Osteocyte (in vitro differentiated cells): ENCODE data around the gene SSR2. TPM values are rescaled to one million over a fixed set of nuclear protein-coding genes. Genes with fewer than 3 reads are reported as not detected.
A peak's percentile ranks its signal among the peaks of the same experiment; 100 is the strongest.
"Not testable (repeated sequence)": the region's sequence is repeated elsewhere in the genome, so short reads cannot be mapped to it uniquely, and the experiment has no call there.

Source experiments
- DNase-seq: peaks from one replicate; pipeline ENCODE4 v3.0.0; 2021; ENCODE audit warnings: mixed read lengths; ENCODE audit not compliant: unreplicated experiment; ENCODE audit errors: extremely low spot score
- H3K27ac Mint-ChIP-seq: one replicate; pipeline ENCODE4 v1.8.0; 2021; ENCODE audit warnings: mild to moderate bottlenecking, mixed read lengths; ENCODE audit not compliant: unreplicated experiment
- H3K27me3 Mint-ChIP-seq: one replicate; pipeline ENCODE4 v1.8.0; 2021; ENCODE audit warnings: mixed read lengths; ENCODE audit not compliant: unreplicated experiment
- H3K36me3 Mint-ChIP-seq: one replicate; pipeline ENCODE4 v1.8.0; 2021; ENCODE audit warnings: mixed read lengths; ENCODE audit not compliant: unreplicated experiment
- H3K4me1 Mint-ChIP-seq: one replicate; pipeline ENCODE4 v1.8.0; 2021; ENCODE audit warnings: mixed read lengths; ENCODE audit not compliant: unreplicated experiment
- H3K4me3 Mint-ChIP-seq: one replicate; pipeline ENCODE4 v1.8.0; 2021; ENCODE audit warnings: mild to moderate bottlenecking, moderate library complexity, mixed read lengths; ENCODE audit not compliant: unreplicated experiment
- H3K9me3 Mint-ChIP-seq: one replicate; pipeline ENCODE4 v1.8.0; 2021; ENCODE audit warnings: mixed read lengths; ENCODE audit not compliant: unreplicated experiment
- total RNA-seq: library from RNA; stranded (reverse); gene quantifications from 2 replicates; pipeline ENCODE4 v1.2.1, GENCODE V29; 2021
- TF ChIP-seq, protein P1 (sequence below): fragments of 200-600 bp; sonication (generic); IDR thresholded peaks from 2 replicates; pipeline ENCODE4 v1.5.0; 2021; ENCODE audit warnings: antibody characterized with exemption, mild to moderate bottlenecking, moderate library complexity

The SSR2 gene
- total RNA-seq, 1 donor from 2014 or later: 283 TPM

DNA sequence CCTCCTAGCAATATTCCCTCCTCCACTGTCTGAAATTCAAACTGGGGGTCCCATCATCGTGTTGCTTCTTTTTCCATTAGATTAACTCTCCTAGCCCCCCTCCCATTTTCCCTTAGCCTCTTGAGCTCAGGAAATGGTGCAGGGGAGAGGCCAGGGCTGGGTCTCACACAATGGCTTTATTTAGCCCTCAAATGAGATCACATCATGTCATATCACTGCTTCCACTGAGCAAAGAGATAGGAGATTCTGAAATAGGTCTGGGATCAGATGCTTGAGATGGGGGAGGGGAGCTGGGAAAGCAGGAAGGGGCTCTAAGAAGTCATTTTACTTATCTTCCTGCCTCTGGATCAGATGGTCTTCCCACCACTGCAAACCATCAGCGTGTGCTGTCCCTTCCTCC is 24.6 kb downstream of the SSR2 start:
- H3K9me3 Mint-ChIP-seq: no peaks in the 10 kb centered on the region
- H3K36me3 Mint-ChIP-seq: no peaks in the 10 kb centered on the region
- H3K4me3 Mint-ChIP-seq: no peak overlapping the region
- H3K27ac Mint-ChIP-seq: no peak overlapping the region
- no peaks in the 10 kb centered on the region for H3K27me3 Mint-ChIP-seq
- no peak for DNase-seq
- no peaks in the 10 kb centered on the region for H3K4me1 Mint-ChIP-seq
- TF ChIP-seq, protein P1, sequence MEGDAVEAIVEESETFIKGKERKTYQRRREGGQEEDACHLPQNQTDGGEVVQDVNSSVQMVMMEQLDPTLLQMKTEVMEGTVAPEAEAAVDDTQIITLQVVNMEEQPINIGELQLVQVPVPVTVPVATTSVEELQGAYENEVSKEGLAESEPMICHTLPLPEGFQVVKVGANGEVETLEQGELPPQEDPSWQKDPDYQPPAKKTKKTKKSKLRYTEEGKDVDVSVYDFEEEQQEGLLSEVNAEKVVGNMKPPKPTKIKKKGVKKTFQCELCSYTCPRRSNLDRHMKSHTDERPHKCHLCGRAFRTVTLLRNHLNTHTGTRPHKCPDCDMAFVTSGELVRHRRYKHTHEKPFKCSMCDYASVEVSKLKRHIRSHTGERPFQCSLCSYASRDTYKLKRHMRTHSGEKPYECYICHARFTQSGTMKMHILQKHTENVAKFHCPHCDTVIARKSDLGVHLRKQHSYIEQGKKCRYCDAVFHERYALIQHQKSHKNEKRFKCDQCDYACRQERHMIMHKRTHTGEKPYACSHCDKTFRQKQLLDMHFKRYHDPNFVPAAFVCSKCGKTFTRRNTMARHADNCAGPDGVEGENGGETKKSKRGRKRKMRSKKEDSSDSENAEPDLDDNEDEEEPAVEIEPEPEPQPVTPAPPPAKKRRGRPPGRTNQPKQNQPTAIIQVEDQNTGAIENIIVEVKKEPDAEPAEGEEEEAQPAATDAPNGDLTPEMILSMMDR: no peak

DNA sequence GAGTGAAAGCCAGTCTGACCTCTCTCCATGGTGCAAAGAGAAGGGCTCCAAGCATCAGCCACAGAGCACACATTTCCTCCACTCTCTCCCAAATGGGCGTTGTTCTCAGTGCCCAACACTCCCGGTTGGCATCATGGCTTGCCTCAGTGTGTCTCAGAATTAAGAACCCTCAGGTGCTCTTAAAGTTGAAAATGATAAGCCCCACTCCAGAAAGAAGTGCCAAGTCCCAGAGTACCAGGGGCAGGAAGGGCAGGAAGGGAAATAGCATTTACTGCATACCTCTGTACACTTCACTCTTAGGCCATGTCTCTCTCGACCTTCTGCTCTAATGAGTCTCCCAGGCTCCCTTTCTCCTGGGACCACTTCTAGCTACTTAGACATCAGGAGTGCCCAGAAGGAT is 27.2 kb downstream of the SSR2 start:
- Mint-ChIP-seq H3K36me3 (no peaks in the 10 kb centered on the region), H3K9me3 (no peaks in the 10 kb centered on the region), H3K4me3 (no peak overlapping the region), H3K4me1 (peaks cover 7% of the 10 kb centered on the region), H3K27ac (no peak overlapping the region), H3K27me3 (no peaks in the 10 kb centered on the region)
- TF ChIP-seq, protein P1: no peak
- DNase-seq: no peak

DNA sequence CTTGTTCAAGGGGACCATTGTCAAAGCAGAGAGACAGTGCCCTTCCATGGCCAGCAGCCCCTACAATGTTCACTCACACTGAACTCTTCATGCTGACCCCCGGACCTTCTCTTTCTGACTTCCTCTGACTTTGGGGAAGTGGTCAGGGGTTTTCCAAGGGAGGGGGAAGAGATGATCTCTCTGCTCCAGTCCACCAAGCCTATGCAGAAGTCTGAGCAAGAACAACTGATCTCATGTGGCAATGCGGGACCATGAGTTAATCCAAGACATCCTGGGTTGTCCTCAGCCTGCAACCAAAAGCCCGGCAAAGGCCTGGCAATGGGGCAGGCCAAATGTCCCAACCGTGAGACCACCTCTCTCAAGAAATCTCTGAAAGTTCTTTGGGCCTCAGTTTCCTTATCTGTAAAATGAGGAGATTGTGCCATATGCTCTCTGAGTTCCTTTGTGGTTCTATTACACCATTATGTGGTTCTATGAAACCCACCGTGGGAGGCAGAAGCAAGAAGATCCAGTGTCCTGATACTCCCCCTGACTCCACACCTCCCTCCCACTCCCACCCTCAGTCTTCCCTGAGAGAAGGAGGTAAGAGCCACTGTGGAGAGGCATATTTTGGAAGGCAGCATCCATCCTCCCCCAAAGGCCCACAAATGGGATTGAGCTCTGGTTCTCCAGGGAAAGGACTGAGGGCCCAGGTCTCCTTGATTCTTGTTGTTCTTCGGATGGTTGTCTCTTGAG is 30.6 kb downstream of the SSR2 start:
- no peak for DNase-seq
- Mint-ChIP-seq H3K27ac (no peak overlapping the region), H3K36me3 (no peaks in the 10 kb centered on the region), H3K4me1 (peaks cover 7% of the 10 kb centered on the region), H3K4me3 (no peak overlapping the region), H3K9me3 (no peaks in the 10 kb centered on the region), H3K27me3 (no peaks in the 10 kb centered on the region)
- TF ChIP-seq, protein P1: no peak

DNA sequence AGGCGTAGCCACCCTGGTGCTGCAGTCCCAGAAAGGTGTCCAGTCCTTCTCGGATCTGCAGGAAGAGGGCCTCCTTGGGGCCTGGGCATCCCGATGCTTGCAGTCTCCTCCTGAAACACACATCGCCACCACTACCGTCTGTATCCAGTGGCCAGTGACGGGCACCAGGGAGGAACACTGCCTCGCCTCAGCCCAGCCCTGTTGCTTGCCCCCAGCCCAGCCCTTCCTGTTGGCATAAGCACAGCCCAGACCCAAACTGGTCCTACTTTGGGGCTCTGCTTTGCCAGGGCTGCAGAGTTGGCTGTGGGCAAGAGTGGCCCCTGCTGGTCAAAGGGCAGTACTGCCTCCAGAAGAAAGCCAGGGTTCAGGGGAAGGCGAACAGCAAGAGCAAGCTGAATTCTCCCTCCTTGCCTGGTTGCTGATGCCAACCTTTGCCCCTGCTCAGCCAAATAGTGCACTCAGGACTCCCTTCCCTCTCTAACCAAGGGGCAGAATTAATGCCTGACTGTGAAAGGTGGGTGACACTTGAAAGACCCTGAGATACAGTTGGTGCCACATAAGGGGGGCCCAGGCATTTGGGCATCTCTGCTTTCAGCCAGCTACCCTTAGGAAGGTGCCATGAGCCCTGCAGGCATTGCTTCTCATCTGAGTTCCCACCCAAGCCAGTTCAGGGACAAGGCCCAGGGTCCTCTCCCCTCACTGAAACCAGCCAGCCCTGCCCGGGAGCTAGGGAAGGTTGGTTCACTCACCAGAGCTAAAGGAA is 31.3 kb downstream of the SSR2 start:
- peaks cover 9% of the 10 kb centered on the region for H3K4me1 Mint-ChIP-seq
- DNase-seq: peak; percentile 93
- no peaks in the 10 kb centered on the region for H3K27me3 Mint-ChIP-seq
- no peaks in the 10 kb centered on the region for H3K36me3 Mint-ChIP-seq
- H3K27ac Mint-ChIP-seq: no peak overlapping the region
- TF ChIP-seq, protein P1: peak; percentile 97
- no peaks in the 10 kb centered on the region for H3K9me3 Mint-ChIP-seq
- no peak overlapping the region for H3K4me3 Mint-ChIP-seq

DNA sequence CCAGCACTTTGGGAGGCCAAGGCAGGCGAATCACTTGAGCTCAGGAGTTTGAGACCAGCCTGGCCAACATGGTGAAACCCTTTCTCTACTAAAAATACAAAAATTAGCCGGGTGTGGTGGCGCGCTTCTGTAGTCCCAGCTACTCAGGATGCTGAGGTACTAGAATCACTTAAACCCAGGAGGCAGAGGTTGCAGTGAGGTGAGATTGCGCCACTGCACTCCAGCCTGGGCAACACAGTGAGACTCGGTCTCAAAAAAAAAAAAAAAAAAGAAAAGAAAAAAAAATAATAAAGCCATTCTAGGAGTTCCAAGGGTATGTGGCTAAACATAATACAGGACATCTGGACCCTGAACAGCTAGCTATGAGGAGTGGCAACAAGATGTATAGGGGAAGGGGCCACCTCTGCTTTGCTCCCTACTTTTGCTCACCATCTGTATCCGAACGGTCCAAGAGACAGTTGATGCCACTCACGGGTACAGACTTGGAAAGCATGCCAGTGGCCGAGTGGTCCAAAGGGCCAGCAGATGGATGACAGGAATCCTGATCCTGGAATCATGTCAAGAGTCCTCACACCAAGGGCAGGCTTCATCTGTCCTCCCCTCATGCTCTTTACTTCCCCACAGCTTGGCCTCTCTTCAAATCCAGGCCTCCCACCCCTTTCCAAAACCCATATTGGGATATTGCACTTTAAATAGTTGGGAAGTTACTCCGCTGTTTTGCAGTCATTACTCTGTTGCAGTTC is 35.7 kb downstream of the SSR2 start:
- DNase-seq, H3K4me3 Mint-ChIP-seq: not testable (repeated sequence)
- H3K27ac Mint-ChIP-seq: peak overlapping the region; percentile 98

More for the DNA sequence above, 35.7 kb downstream of the SSR2 start:
- H3K9me3 Mint-ChIP-seq, H3K27me3 Mint-ChIP-seq, H3K36me3 Mint-ChIP-seq: not testable (repeated sequence)
- peaks cover 51% of the 10 kb centered on the region for H3K4me1 Mint-ChIP-seq
